Naive thymus-derived CD4-positive, alpha-beta T cell (primary cell): ENCODE measurements around the gene NRP1. TPM values are rescaled to one million over a fixed set of nuclear protein-coding genes. Genes with fewer than 3 reads are reported as not detected.

Experiments
- ATAC-seq: fragments of 150-1000 bp; cut with Tn5 transposase; 2 replicates; pipeline ENCODE4 v1.10.0; 2021; ENCODE audit warnings: mild to moderate bottlenecking, moderate library complexity
- CTCF ChIA-PET: fragments of 350-600 bp; sonication (Branson Sonifier 250); formaldehyde crosslinking; loops from one replicate; lab custom pipeline; 2021; ENCODE audit warnings: antibody characterized with exemption; lab: Charles Lee
- POLR2A ChIA-PET: fragments of 350-600 bp; sonication (Branson Sonifier 250); formaldehyde crosslinking; loops from one replicate; lab custom pipeline; 2021; ENCODE audit warnings: antibody characterized with exemption, inconsistent platforms; lab: Charles Lee
- DNase-seq, 9 donors: peaks; one replicate each; pipeline versions ENCODE4 v3.0.0 to v3.0.0-alpha.2; 2020 to 2022; ENCODE audit warnings: mixed read lengths in 1 of 9
- H3K27ac ChIP-seq: one replicate; pipeline ENCODE4 v1.7.0; 2013; ENCODE audit warnings: mild to moderate bottlenecking, low read depth, low read length, moderate library complexity
- H3K27me3 ChIP-seq, 2 donors: one replicate each; pipeline ENCODE4 v1.7.0; 2013; ENCODE audit warnings: low read length in 2 of 2, mild to moderate bottlenecking in 2 of 2, moderate library complexity in 2 of 2; ENCODE audit not compliant: control insufficient read depth in 2 of 2, insufficient read depth in 2 of 2
- H3K36me3 ChIP-seq, 3 experiments: 1 replicate in 2 of 3; 2 replicates in 1 of 3; pipeline ENCODE4 v1.7.0; 2013; ENCODE audit warnings: low read length in 3 of 3, mild to moderate bottlenecking in 3 of 3, moderate library complexity in 1 of 3; ENCODE audit not compliant: insufficient read depth in 3 of 3, control insufficient read depth in 2 of 3
- H3K4me1 ChIP-seq, 2 donors: one replicate each; pipeline ENCODE4 v1.7.0; 2013; ENCODE audit warnings: low read length in 2 of 2, mild to moderate bottlenecking in 2 of 2, moderate library complexity in 1 of 2; ENCODE audit not compliant: control insufficient read depth in 2 of 2, insufficient read depth in 2 of 2
- H3K4me3 ChIP-seq: 2 replicates; pipeline ENCODE4 v1.7.0; 2013; ENCODE audit warnings: mild to moderate bottlenecking, low read length
- H3K9me3 ChIP-seq, 3 experiments: 1 replicate in 2 of 3; 2 replicates in 1 of 3; pipeline ENCODE4 v1.7.0; 2013; ENCODE audit warnings: low read length in 3 of 3; ENCODE audit not compliant: control insufficient read depth in 2 of 3
- H3K27ac Mint-ChIP-seq, 9 donors: one replicate each; pipeline ENCODE4 v1.8.0; 2020 to 2022; ENCODE audit warnings: mixed read lengths in 9 of 9, mild to moderate bottlenecking in 8 of 9, moderate library complexity in 5 of 9, inconsistent platforms in 2 of 9
- H3K27me3 Mint-ChIP-seq, 5 donors: one replicate each; pipeline ENCODE4 v1.8.0; 2021 to 2022; ENCODE audit warnings: mixed read lengths in 5 of 5, mild to moderate bottlenecking in 1 of 5
- H3K36me3 Mint-ChIP-seq, 5 donors: one replicate each; pipeline ENCODE4 v1.8.0; 2020 to 2022; ENCODE audit warnings: mixed read lengths in 5 of 5, mild to moderate bottlenecking in 3 of 5, inconsistent platforms in 1 of 5
- H3K4me1 Mint-ChIP-seq, 7 donors: one replicate each; pipeline ENCODE4 v1.8.0; 2020 to 2022; ENCODE audit warnings: mixed read lengths in 7 of 7, mild to moderate bottlenecking in 3 of 7, inconsistent platforms in 1 of 7
- H3K4me3 Mint-ChIP-seq, 10 donors: one replicate each; pipeline ENCODE4 v1.8.0; 2020 to 2022; ENCODE audit warnings: mild to moderate bottlenecking in 10 of 10, mixed read lengths in 10 of 10, moderate library complexity in 6 of 10, inconsistent platforms in 2 of 10
- H3K9me3 Mint-ChIP-seq, 11 donors: one replicate each; pipeline ENCODE4 v1.8.0; 2020 to 2022; ENCODE audit warnings: mixed read lengths in 11 of 11, mild to moderate bottlenecking in 4 of 11, inconsistent platforms in 1 of 11, moderate library complexity in 1 of 11
- intact Hi-C, 2 donors: fragments of 100-400 bp; cut with micrococcal nuclease; formaldehyde crosslinking; loops; one replicate each; pipeline ENCODE4 v1.15.1; 2023
- polyA plus RNA-seq, 2 donors: library from polyadenylated mRNA; unstranded; fragments of 300-500 nt; fragmentation: Illumina TruSeq; gene quantifications; one replicate each; pipeline ENCODE4 v1.2.3, GENCODE V29; 2021
- total RNA-seq, 6 experiments: library from RNA in 5 of 6; stranded (reverse) in 5 of 6; gene quantifications; 1 replicate in 5 of 6; 2 replicates in 1 of 6; pipeline ENCODE4 v1.2.3 and lab custom pipeline; 2021 to 2026

Gene NRP1
- total and polyA plus RNA-seq, 7 experiments from 2014 or later = 0.72 to 4.6 (median 1.6) TPM; not detected in 2

DNA sequence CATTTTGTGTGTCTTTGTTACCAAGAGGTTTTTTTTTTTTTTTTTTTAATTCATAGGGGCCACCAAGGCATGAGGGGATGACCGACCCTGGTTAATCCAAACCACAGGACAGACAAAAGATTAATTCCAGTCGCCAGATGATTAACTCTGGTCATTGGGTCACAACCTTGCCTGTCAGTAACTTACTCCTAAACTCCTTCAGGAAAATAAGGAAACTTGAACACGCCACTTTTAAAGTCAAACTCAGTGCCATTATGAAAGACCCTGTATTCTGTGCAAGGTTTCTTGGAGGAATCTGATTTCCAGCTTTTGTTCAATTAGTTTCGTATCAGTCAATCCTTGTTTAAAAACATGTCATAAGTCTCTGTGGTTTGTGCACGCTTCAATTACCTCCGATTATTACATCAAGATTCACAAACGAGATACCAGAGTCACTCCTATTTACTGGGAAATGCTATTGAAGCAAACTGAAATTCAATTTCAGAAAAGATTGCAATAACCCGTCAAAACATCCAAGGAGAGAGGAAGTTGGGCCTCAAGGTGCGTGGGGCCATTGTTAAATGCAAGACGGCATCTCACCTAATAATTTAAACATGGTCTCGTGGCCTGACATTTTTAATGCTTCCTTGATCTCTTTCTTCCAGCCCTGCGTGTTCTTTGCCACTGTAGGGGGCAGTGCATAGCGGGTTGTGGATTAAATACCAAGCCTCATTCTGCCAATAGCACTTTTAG is 44.0 kb downstream of the NRP1 start:
- intact Hi-C loops = no loop called here
- ATAC-seq = no peak
- POLR2A ChIA-PET = no interaction called here
- Mint-ChIP-seq H3K4me3 (no peak overlapping the region), H3K4me1 (no peaks in the 10 kb centered on the region), H3K27ac (no peak overlapping the region), H3K27me3 (peaks cover 0 to 21% (median 18%) of the 10 kb centered on the region in 5 donors), H3K9me3 (no peaks in the 10 kb centered on the region), H3K36me3 (no peaks in the 10 kb centered on the region)
- H3K27ac ChIP-seq = no peak overlapping the region
- H3K4me3 ChIP-seq = no peak overlapping the region
- no peaks in the 10 kb centered on the region for H3K9me3 ChIP-seq
- no peaks in the 10 kb centered on the region for H3K27me3 ChIP-seq
- no peaks in the 10 kb centered on the region for H3K4me1 ChIP-seq
- no peaks in the 10 kb centered on the region for H3K36me3 ChIP-seq
- CTCF ChIA-PET = no interaction called here
- no peak for DNase-seq

DNA sequence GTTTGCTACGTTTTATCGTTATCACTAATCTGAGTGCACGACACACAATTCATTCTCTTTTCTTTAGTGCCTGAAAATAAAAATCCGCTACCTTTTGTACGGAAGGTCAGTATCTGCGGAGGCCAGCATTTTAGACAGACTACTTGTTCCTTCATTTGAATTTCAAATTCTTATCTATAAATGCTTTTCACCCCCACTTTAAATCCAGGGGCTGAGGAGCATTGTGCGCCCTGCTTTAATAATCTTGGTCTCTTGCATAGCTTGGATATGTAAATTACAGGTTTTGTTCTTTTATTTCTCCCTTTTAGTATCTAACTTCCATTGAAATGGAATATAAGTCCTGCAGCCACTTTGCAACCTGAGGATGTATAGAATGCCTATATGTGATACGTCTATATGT is 44.7 kb downstream of the NRP1 start:
- no peaks in the 10 kb centered on the region for H3K36me3 ChIP-seq
- DNase-seq (no peak), ATAC-seq (no peak)
- intact Hi-C loops = no loop called here
- no peaks in the 10 kb centered on the region for H3K36me3 Mint-ChIP-seq
- no peaks in the 10 kb centered on the region for H3K4me1 ChIP-seq
- CTCF ChIA-PET = no interaction called here
- POLR2A ChIA-PET = no interaction called here
- H3K27me3 ChIP-seq = no peaks in the 10 kb centered on the region
- H3K27me3 Mint-ChIP-seq = peaks cover 0 to 23% (median 18%) of the 10 kb centered on the region in 5 donors
- H3K9me3 ChIP-seq = no peaks in the 10 kb centered on the region
- H3K4me3 Mint-ChIP-seq = no peak overlapping the region
- H3K27ac Mint-ChIP-seq = no peak overlapping the region
- H3K27ac ChIP-seq = no peak overlapping the region
- no peaks in the 10 kb centered on the region for H3K4me1 Mint-ChIP-seq
- no peak overlapping the region for H3K4me3 ChIP-seq
- no peaks in the 10 kb centered on the region for H3K9me3 Mint-ChIP-seq

DNA sequence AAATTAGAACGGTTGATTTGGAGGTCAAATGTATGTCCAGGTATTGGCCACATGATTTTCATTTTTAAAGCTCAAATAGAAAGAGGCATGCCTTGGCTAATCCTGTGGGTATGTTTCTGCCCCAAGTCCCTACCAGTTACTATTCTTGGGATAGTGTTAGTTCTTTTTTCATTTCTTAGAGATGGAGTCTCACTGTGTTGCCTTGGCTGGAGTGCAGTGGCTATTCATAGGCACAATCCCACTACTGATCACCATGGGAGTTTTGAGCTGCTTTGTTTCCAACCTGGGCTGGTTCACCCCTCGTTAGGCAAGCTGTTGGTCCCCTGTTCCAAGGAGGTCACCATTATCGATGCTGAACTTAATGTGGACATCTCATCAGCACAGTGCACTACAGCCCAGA is 46.3 kb downstream of the NRP1 start:
- H3K4me1 Mint-ChIP-seq = no peaks in the 10 kb centered on the region
- no peaks in the 10 kb centered on the region for H3K4me1 ChIP-seq
- intact Hi-C loops = no loop called here
- ATAC-seq (no peak), DNase-seq (no peak)
- H3K27me3 Mint-ChIP-seq = peaks cover 0 to 30% (median 21%) of the 10 kb centered on the region in 5 donors
- no peaks in the 10 kb centered on the region for H3K27me3 ChIP-seq
- POLR2A ChIA-PET = no interaction called here
- no peaks in the 10 kb centered on the region for H3K36me3 Mint-ChIP-seq
- no peak overlapping the region for H3K27ac Mint-ChIP-seq
- H3K9me3 ChIP-seq = no peaks in the 10 kb centered on the region
- no peaks in the 10 kb centered on the region for H3K9me3 Mint-ChIP-seq
- H3K27ac ChIP-seq = no peak overlapping the region
- H3K4me3 Mint-ChIP-seq = no peak overlapping the region
- CTCF ChIA-PET = no interaction called here
- no peaks in the 10 kb centered on the region for H3K36me3 ChIP-seq
- no peak overlapping the region for H3K4me3 ChIP-seq

DNA sequence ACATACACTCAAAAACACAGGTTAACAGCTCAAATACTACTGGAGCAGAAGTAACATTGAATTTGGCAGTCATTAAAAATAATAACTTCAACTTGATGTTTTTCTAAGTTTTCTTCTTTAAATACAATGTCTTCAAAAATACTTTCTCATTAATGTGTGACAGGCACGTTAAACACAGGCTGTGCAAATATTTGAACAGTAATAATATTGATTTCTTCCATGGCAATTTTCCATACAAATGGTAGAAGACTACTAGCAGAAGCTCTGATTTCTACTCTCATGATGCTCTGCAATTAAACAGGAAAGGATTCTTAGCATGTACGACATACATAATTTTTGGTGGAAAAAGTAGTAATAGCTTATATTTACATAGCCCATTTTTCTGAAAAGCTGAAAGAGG is 47.4 kb downstream of the NRP1 start:
- H3K9me3 ChIP-seq = no peaks in the 10 kb centered on the region
- H3K4me3 ChIP-seq = no peak overlapping the region
- H3K27ac ChIP-seq = no peak overlapping the region
- H3K27me3 ChIP-seq = no peaks in the 10 kb centered on the region
- Mint-ChIP-seq H3K36me3 (no peaks in the 10 kb centered on the region), H3K9me3 (no peaks in the 10 kb centered on the region), H3K4me1 (no peaks in the 10 kb centered on the region), H3K27me3 (peaks cover 0 to 35% (median 21%) of the 10 kb centered on the region in 5 donors), H3K4me3 (no peak overlapping the region), H3K27ac (no peak overlapping the region)
- no peaks in the 10 kb centered on the region for H3K4me1 ChIP-seq
- ChIA-PET POLR2A (interaction anchor here (0.6 kb wide), 1 partner anchor 63 kb away, joined by 3 read pairs; no protein-coding TSS in a partner anchor), CTCF (no interaction called here)
- intact Hi-C loops = no loop called here
- no peaks in the 10 kb centered on the region for H3K36me3 ChIP-seq
- ATAC-seq = no peak
- DNase-seq = no peak

DNA sequence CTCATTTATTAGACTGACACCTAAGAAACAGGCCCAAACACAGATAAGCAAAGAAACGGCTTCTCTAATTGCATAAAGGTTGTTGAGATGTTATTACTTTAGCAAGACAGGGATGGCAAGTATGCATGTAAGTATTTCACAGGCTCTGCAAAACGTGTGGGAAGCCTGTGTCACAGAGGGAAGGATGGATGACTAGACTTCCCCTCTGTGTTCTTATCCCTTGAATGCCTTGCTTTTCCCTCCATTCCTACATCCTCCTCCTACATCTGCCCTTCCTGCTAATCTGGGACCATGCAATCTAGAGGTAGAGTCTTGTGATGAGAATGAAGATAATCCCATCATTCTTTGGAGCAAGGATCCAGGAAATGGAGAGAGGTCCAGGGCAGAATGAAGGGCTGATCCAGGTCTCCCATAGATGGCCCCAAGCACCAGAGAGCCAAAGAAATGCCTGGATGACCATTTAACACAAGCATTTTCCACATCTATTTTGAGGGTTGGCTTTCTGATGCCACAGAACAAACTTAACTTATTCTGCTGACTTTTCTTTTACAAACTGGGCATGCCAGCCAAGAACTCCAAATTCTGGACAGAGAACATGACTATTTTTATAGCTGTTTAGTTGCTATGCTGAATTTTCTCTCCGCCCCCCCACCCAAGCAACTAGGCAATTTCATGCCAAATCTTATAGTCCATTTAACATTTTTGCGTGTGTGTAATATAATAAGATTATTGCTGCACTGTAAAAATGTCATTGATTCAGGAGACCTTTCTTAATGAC is 48.1 kb downstream of the NRP1 start:
- Histone ChIP-seq H3K27me3 (no peaks in the 10 kb centered on the region), H3K4me3 (no peak overlapping the region), H3K36me3 (no peaks in the 10 kb centered on the region), H3K9me3 (no peaks in the 10 kb centered on the region), H3K4me1 (no peaks in the 10 kb centered on the region), H3K27ac (no peak overlapping the region)
- Mint-ChIP-seq H3K27me3 (peaks cover 0 to 38% (median 17%) of the 10 kb centered on the region in 5 donors), H3K4me1 (no peaks in the 10 kb centered on the region), H3K4me3 (no peak overlapping the region), H3K9me3 (no peaks in the 10 kb centered on the region), H3K36me3 (no peaks in the 10 kb centered on the region), H3K27ac (no peak overlapping the region)
- no peak for DNase-seq
- no peak for ATAC-seq
- ChIA-PET CTCF (no interaction called here), POLR2A (no interaction called here)
- intact Hi-C loops = no loop called here

DNA sequence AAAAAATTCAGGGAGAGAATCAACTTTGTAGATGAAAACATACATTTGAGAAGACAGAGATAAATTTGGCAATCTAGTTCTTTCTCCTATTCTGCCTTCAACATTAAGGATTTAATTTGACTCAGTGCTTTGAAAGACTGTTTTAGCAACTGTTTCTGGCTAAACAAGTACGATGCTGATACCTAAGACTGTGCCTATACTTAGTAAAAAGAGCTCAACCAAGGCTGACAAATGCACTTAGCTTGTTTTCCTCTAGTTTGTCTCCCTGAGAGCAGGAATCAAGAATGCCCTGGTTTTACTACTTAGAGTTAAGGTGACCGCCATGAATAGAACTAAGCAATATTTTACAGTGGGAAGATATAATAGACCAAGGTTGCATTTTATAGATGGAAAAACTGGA is 49.5 kb downstream of the NRP1 start:
- ATAC-seq (no peak), DNase-seq (no peak)
- intact Hi-C loops = loop anchor here in 1 of 2 donors (5.0 kb wide), 1 partner anchor 93 kb away; no protein-coding TSS in a partner anchor
- H3K4me3 ChIP-seq = no peak overlapping the region
- H3K27ac ChIP-seq = no peak overlapping the region
- POLR2A ChIA-PET = no interaction called here
- no peaks in the 10 kb centered on the region for H3K9me3 Mint-ChIP-seq
- no peaks in the 10 kb centered on the region for H3K27me3 ChIP-seq
- no peak overlapping the region for H3K27ac Mint-ChIP-seq
- H3K4me1 Mint-ChIP-seq = no peaks in the 10 kb centered on the region
- CTCF ChIA-PET = no interaction called here
- H3K36me3 ChIP-seq = no peaks in the 10 kb centered on the region
- peaks cover 0 to 44% (median 15%) of the 10 kb centered on the region in 5 donors for H3K27me3 Mint-ChIP-seq
- H3K9me3 ChIP-seq = no peaks in the 10 kb centered on the region
- no peak overlapping the region for H3K4me3 Mint-ChIP-seq
- H3K4me1 ChIP-seq = no peaks in the 10 kb centered on the region
- no peaks in the 10 kb centered on the region for H3K36me3 Mint-ChIP-seq
